ENCODE measurements around the gene TTR. TPM values are rescaled to one million over a fixed set of nuclear protein-coding genes. Genes with fewer than 3 reads are reported as not detected.

TTR gene
- total and polyA plus RNA-seq, 9 of the 15 experiments (the other 6 are each of a cell fraction or from before 2014, with no cell fraction given) = 0.17 to 0.53 TPM; not detected in 7

- TF ChIP-seq E2F1 (CRISPR knock-in tag; IDR thresholded peaks at IDR 0.05) = no peak
- no peak for TF ChIP-seq FOXO4 (CRISPR knock-in tag; IDR thresholded peaks at IDR 0.05)
- TF ChIP-seq VEZF1 (CRISPR knock-in tag; IDR thresholded peaks at IDR 0.05) = no peak
- no peak for TF ChIP-seq ETS1 (conservative IDR thresholded peaks at IDR 0.05; ENCODE audit: control insufficient read depth, low read depth, low read length)
- TF ChIP-seq ZNF778 (CRISPR knock-in tag; IDR thresholded peaks at IDR 0.05) = no peak
- no peak for TF ChIP-seq ZNF277 (CRISPR knock-in tag; IDR thresholded peaks at IDR 0.05; ENCODE audit: borderline replicate concordance)
- peak; percentile 51 to 92 (median 75); a peak in 5 of 6 replicates for TF ChIP-seq CTCF (IDR thresholded peaks at IDR 0.05 in 2 of 3, conservative IDR thresholded peaks at IDR 0.05 in 1 of 3; ENCODE audit: insufficient read depth in 2 of 3, low read depth in 1 of 3, low read length in 3 of 3)
- no peak for TF ChIP-seq ZBED1 (IDR thresholded peaks at IDR 0.05)
Observed at GRCh38 chr18:31555971-31556747, 35.5 kb upstream of the TTR start (continued).
